ENCODE measurements around the gene CLHC1.

The CLHC1 gene

GRCh38 chr2:55159037-55159651 is 72.9 kb downstream of the CLHC1 start:
- H3K27ac Mint-ChIP-seq = no peak overlapping the region
- no peaks in the 10 kb centered on the region for H3K9me3 Mint-ChIP-seq
- peaks cover 2 to 5% of the 10 kb centered on the region in 2 donors for H3K4me1 Mint-ChIP-seq (ENCODE audit: low read depth in 2 of 2)
- H3K36me3 Mint-ChIP-seq (ENCODE audit: insufficient read depth) = no peaks in the 10 kb centered on the region
- DNase-seq (no peak), ATAC-seq (replicated peaks) (no peak)
- H3K4me3 Mint-ChIP-seq = no peak overlapping the region
- H3K27me3 Mint-ChIP-seq = peaks cover 0 to 17% of the 10 kb centered on the region in 2 donors

- H3K9me3 Mint-ChIP-seq = no peaks in the 10 kb centered on the region
Measured at GRCh38 chr2:55158111-55158814, 73.8 kb downstream of the CLHC1 start.

GRCh38 chr2:55157474-55157884 is 74.6 kb downstream of the CLHC1 start:
- H3K9me3 Mint-ChIP-seq = no peaks in the 10 kb centered on the region
- H3K27ac Mint-ChIP-seq = peak overlapping the region in 1 of 2 donors; percentile 38
- H3K36me3 Mint-ChIP-seq (ENCODE audit: insufficient read depth) = no peaks in the 10 kb centered on the region
- ATAC-seq (replicated peaks) = no peak
- H3K4me1 Mint-ChIP-seq (ENCODE audit: low read depth in 2 of 2) = peaks cover 2 to 5% of the 10 kb centered on the region in 2 donors
- no peak for DNase-seq
- H3K27me3 Mint-ChIP-seq = peaks cover 0 to 8% of the 10 kb centered on the region in 2 donors
- H3K4me3 Mint-ChIP-seq = no peak overlapping the region

More at GRCh38 chr2:55158111-55158814, 73.8 kb downstream of the CLHC1 start:
- Mint-ChIP-seq H3K4me3 (no peak overlapping the region), H3K4me1 (ENCODE audit: low read depth in 2 of 2) (peaks cover 2 to 5% of the 10 kb centered on the region in 2 donors), H3K27me3 (peaks cover 0 to 16% of the 10 kb centered on the region in 2 donors), H3K36me3 (ENCODE audit: insufficient read depth) (no peaks in the 10 kb centered on the region), H3K27ac (no peak overlapping the region)
- ATAC-seq (replicated peaks) (no peak), DNase-seq (no peak)

- Mint-ChIP-seq H3K4me1 (ENCODE audit: low read depth in 2 of 2) (peaks cover 2 to 5% of the 10 kb centered on the region in 2 donors), H3K27me3 (peaks cover 0 to 8% of the 10 kb centered on the region in 2 donors), H3K9me3 (no peaks in the 10 kb centered on the region), H3K4me3 (no peak overlapping the region), H3K27ac (peak overlapping the region in 1 of 2 donors; percentile 38), H3K36me3 (ENCODE audit: insufficient read depth) (no peaks in the 10 kb centered on the region)
- DNase-seq (no peak), ATAC-seq (replicated peaks) (no peak)
Measured at GRCh38 chr2:55156984-55157383, 75.1 kb downstream of the CLHC1 start.

- H3K27ac Mint-ChIP-seq = peak overlapping the region in 1 of 2 donors; percentile 9
- H3K27me3 Mint-ChIP-seq = peaks cover 0 to 8% of the 10 kb centered on the region in 2 donors
- no peaks in the 10 kb centered on the region for H3K36me3 Mint-ChIP-seq (ENCODE audit: insufficient read depth)
- no peaks in the 10 kb centered on the region for H3K9me3 Mint-ChIP-seq
- H3K4me3 Mint-ChIP-seq = no peak overlapping the region
- DNase-seq (no peak), ATAC-seq (replicated peaks) (no peak)
- H3K4me1 Mint-ChIP-seq (ENCODE audit: low read depth in 2 of 2) = peaks cover 2 to 5% of the 10 kb centered on the region in 2 donors
Measured at GRCh38 chr2:55156326-55156725, 75.8 kb downstream of the CLHC1 start.

- no peak for DNase-seq
- Mint-ChIP-seq H3K36me3 (ENCODE audit: insufficient read depth) (no peaks in the 10 kb centered on the region), H3K9me3 (no peaks in the 10 kb centered on the region), H3K27ac (no peak overlapping the region), H3K4me3 (no peak overlapping the region), H3K27me3 (peaks cover 0 to 8% of the 10 kb centered on the region in 2 donors), H3K4me1 (ENCODE audit: low read depth in 2 of 2) (peaks cover 2 to 5% of the 10 kb centered on the region in 2 donors)
- ATAC-seq (replicated peaks) = no peak
Measured at GRCh38 chr2:55155764-55156281, 76.3 kb downstream of the CLHC1 start.

GRCh38 chr2:55155206-55155605 is 76.9 kb downstream of the CLHC1 start:
- H3K27ac Mint-ChIP-seq = no peak overlapping the region
- H3K36me3 Mint-ChIP-seq (ENCODE audit: insufficient read depth) = no peaks in the 10 kb centered on the region
- no peaks in the 10 kb centered on the region for H3K9me3 Mint-ChIP-seq
- peaks cover 0 to 4% of the 10 kb centered on the region in 2 donors for H3K27me3 Mint-ChIP-seq
- H3K4me3 Mint-ChIP-seq = no peak overlapping the region
- ATAC-seq (replicated peaks) = no peak
- H3K4me1 Mint-ChIP-seq (ENCODE audit: low read depth in 2 of 2) = peaks cover 2 to 5% of the 10 kb centered on the region in 2 donors
- no peak for DNase-seq

GRCh38 chr2:55154525-55155030 is 77.5 kb downstream of the CLHC1 start:
- H3K4me3 Mint-ChIP-seq = no peak overlapping the region
- H3K4me1 Mint-ChIP-seq (ENCODE audit: low read depth in 2 of 2) = peaks cover 2 to 5% of the 10 kb centered on the region in 2 donors
- no peaks in the 10 kb centered on the region for H3K27me3 Mint-ChIP-seq
- DNase-seq (no peak), ATAC-seq (replicated peaks) (no peak)
- no peaks in the 10 kb centered on the region for H3K36me3 Mint-ChIP-seq (ENCODE audit: insufficient read depth)
- H3K27ac Mint-ChIP-seq = no peak overlapping the region
- no peaks in the 10 kb centered on the region for H3K9me3 Mint-ChIP-seq

- H3K36me3 Mint-ChIP-seq (ENCODE audit: insufficient read depth) = no peaks in the 10 kb centered on the region
- no peak overlapping the region for H3K27ac Mint-ChIP-seq
- no peak for DNase-seq
- H3K9me3 Mint-ChIP-seq = no peaks in the 10 kb centered on the region
- H3K4me1 Mint-ChIP-seq (ENCODE audit: low read depth in 2 of 2) = peaks cover 2 to 5% of the 10 kb centered on the region in 2 donors
- H3K27me3 Mint-ChIP-seq = no peaks in the 10 kb centered on the region
- H3K4me3 Mint-ChIP-seq = no peak overlapping the region
- ATAC-seq (replicated peaks) = no peak
Measured at GRCh38 chr2:55153584-55154299, 78.4 kb downstream of the CLHC1 start.

GRCh38 chr2:55152475-55153412 is 79.3 kb downstream of the CLHC1 start:
- ATAC-seq (replicated peaks) (no peak), DNase-seq (no peak)
- Mint-ChIP-seq H3K4me3 (no peak overlapping the region), H3K36me3 (ENCODE audit: insufficient read depth) (no peaks in the 10 kb centered on the region), H3K27me3 (no peaks in the 10 kb centered on the region), H3K27ac (no peak overlapping the region), H3K4me1 (ENCODE audit: low read depth in 2 of 2) (peaks cover 2 to 4% of the 10 kb centered on the region in 2 donors), H3K9me3 (no peaks in the 10 kb centered on the region)

GRCh38 chr2:55151733-55152433 is 80.2 kb downstream of the CLHC1 start:
- H3K4me1 Mint-ChIP-seq (ENCODE audit: low read depth in 2 of 2) = no peaks in the 10 kb centered on the region
- ATAC-seq (replicated peaks) = no peak
- H3K4me3 Mint-ChIP-seq = no peak overlapping the region
- no peaks in the 10 kb centered on the region for H3K9me3 Mint-ChIP-seq
- H3K27me3 Mint-ChIP-seq = no peaks in the 10 kb centered on the region
- DNase-seq = no peak
- H3K36me3 Mint-ChIP-seq (ENCODE audit: insufficient read depth) = no peaks in the 10 kb centered on the region
- peak overlapping the region in 1 of 2 donors; percentile 33 for H3K27ac Mint-ChIP-seq

GRCh38 chr2:55150834-55151233 is 81.3 kb downstream of the CLHC1 start:
- H3K27ac Mint-ChIP-seq = no peak overlapping the region
- H3K9me3 Mint-ChIP-seq = no peaks in the 10 kb centered on the region
- ATAC-seq (replicated peaks) = peak; percentile 58
- no peaks in the 10 kb centered on the region for H3K4me1 Mint-ChIP-seq (ENCODE audit: low read depth in 2 of 2)
- H3K36me3 Mint-ChIP-seq (ENCODE audit: insufficient read depth) = no peaks in the 10 kb centered on the region
- DNase-seq = no peak
- no peak overlapping the region for H3K4me3 Mint-ChIP-seq
- H3K27me3 Mint-ChIP-seq = no peaks in the 10 kb centered on the region

Measured in effector memory CD8-positive, alpha-beta T cell (primary cell).